Heart left ventricle (tissue), 13 donors: ENCODE measurements around the gene C8A.

Source experiments
- CTCF ChIP-seq, 12 donors: fragments of 200-600 bp; sonication (generic) in 4 of 12; IDR thresholded peaks; one replicate each; pipeline versions ENCODE4 v1.5.0 to v1.8.0; 2018 to 2022; ENCODE audit warnings: antibody characterized with exemption in 12 of 12, mild to moderate bottlenecking in 5 of 12
- POLR2A ChIP-seq, 2 donors: fragments of 450-650 bp; IDR thresholded peaks; one replicate each; pipeline ENCODE4 v1.6.1; 2017; ENCODE audit warnings: antibody characterized with exemption in 2 of 2, mild to moderate bottlenecking in 2 of 2, moderate library complexity in 2 of 2
- donor health status: ischemic (EF 13 %, LVEDD 7.1; RV severe dilation, severe dysfunction).
- donor health status: DM: no; HTN: yes; CAD: no.
- donor health status: DM: no; HTN: no; CAD: no.
- donor health status: ischemic (EF 25% LVEDD 6.9; RV normal size, moderate dysfunction).
- donor health status: ischemic (EF 25% LVEDD 5.7; RV mildly dilated, moderate dysfunction).
- donor health status: ischemic (EF 35%, LVEDD 5.7; RV mildly dilated, moderate dysfunction).
- donor health status: nonischemic (EF 11% LVEDD 7.7; RV severe dilation, severe dysfunction).
- donor health status: DM: yes; HTN: yes; CAD: no.
- donor health status: PGD.
- donor health status: ischemic (EF 29% LVEDD 5.4; RV normal size, mild dysfunction).
- donor health status: nonischemic (EF 23%, LVEDD 6.1; RV moderate dilation, normal function).

- TF ChIP-seq CTCF (IDR thresholded peaks at IDR 0.05), result no peak
- TF ChIP-seq POLR2A (IDR thresholded peaks at IDR 0.05), result no peak
Observed at GRCh38 chr1:56929492-56929891, 74.9 kb downstream of the C8A start.
